Endothelial cell of umbilical vein (primary cell): ENCODE data around the gene DCAF6.

Experiments
- CTCF ChIP-seq, 2 donors: IDR thresholded peaks; 1 replicate in 1 of 2; 2 replicates in 1 of 2; pipeline ENCODE4 v1.5.1; 2011; ENCODE audit warnings: low read length in 2 of 2, mild to moderate bottlenecking in 2 of 2, moderate library complexity in 2 of 2, control low read depth in 1 of 2, inconsistent platforms in 1 of 2, low read depth in 1 of 2; ENCODE audit not compliant: insufficient read depth in 1 of 2; ENCODE audit errors: extremely low read depth in 1 of 2
- FOS ChIP-seq: IDR thresholded peaks from 2 replicates; pipeline ENCODE4 v1.6.1; 2011; ENCODE audit warnings: mild to moderate bottlenecking, low read length, moderate library complexity, borderline replicate concordance; ENCODE audit not compliant: insufficient read depth
- JUN ChIP-seq: IDR thresholded peaks from 2 replicates; pipeline ENCODE4 v1.6.1; 2011; ENCODE audit warnings: borderline replicate concordance, low read depth; ENCODE audit not compliant: insufficient read length, insufficient read depth
- MYC ChIP-seq: IDR thresholded peaks from one replicate; pipeline ENCODE4 v1.6.1; 2011; ENCODE audit warnings: mild to moderate bottlenecking, low read depth, low read length

GRCh38 chr1:167923324-167924056, 13.0 kb upstream of the DCAF6 start:
- TF ChIP-seq CTCF (IDR thresholded peaks at IDR 0.05; ENCODE audit: extremely low read depth in 1 of 2, insufficient read depth in 1 of 2, low read depth in 1 of 2, low read length in 2 of 2) (no peak), JUN (no peak), FOS (no peak), MYC (no peak)
